MCF 10A (cell line): ENCODE data around the gene PTF1A. TPM values are rescaled to one million over a fixed set of nuclear protein-coding genes. Genes with fewer than 3 reads are reported as not detected.

Experiments used
- BruUV-seq: library from RNA; stranded (reverse); fragments of 400-500 nt; replicated peaks from 2 replicates; lab custom pipeline; 2021; lab: Mats Ljungman, UMichigan
- CTCF ChIA-PET: fragments of 300-600 bp; sonication (Branson Sonifier 250); formaldehyde crosslinking; extraction: SDS; loops from one replicate; lab custom pipeline; 2021; ENCODE audit warnings: antibody characterized with exemption, inconsistent platforms; lab: Yijun Ruan, JAX
- POLR2A ChIA-PET: fragments of 300-600, 350-650 bp; sonication (Branson Sonifier 250); formaldehyde crosslinking; extraction: SDS; loops from one replicate; lab custom pipeline; 2020; ENCODE audit warnings: antibody characterized with exemption, inconsistent platforms; lab: Yijun Ruan, JAX
- DNase-seq: peaks from one replicate; pipeline ENCODE4 v3.0.0-alpha.2; 2018; ENCODE audit not compliant: unreplicated experiment
- H3K27ac Mint-ChIP-seq: one replicate; pipeline ENCODE4 v1.8.0; 2022; ENCODE audit warnings: mild to moderate bottlenecking, low read depth, mixed read lengths; ENCODE audit not compliant: unreplicated experiment
- H3K27me3 Mint-ChIP-seq: one replicate; pipeline ENCODE4 v1.8.0; 2022; ENCODE audit warnings: mixed read lengths; ENCODE audit not compliant: insufficient read depth, unreplicated experiment
- H3K36me3 Mint-ChIP-seq: one replicate; pipeline ENCODE4 v1.8.0; 2022; ENCODE audit warnings: mild to moderate bottlenecking, moderate library complexity, mixed read lengths; ENCODE audit not compliant: insufficient read depth, unreplicated experiment
- H3K4me1 Mint-ChIP-seq: one replicate; pipeline ENCODE4 v1.8.0; 2022; ENCODE audit warnings: mixed read lengths; ENCODE audit not compliant: insufficient read depth, unreplicated experiment
- H3K4me3 Mint-ChIP-seq: one replicate; pipeline ENCODE4 v1.8.0; 2022; ENCODE audit warnings: mild to moderate bottlenecking, moderate library complexity, mixed read lengths; ENCODE audit not compliant: unreplicated experiment
- H3K9me3 Mint-ChIP-seq: one replicate; pipeline ENCODE4 v1.8.0; 2022; ENCODE audit warnings: mixed read lengths; ENCODE audit not compliant: unreplicated experiment
- CTCF ChIP-seq: fragments of 200-600 bp; IDR thresholded peaks from one replicate; pipeline ENCODE4 v1.8.0; 2022; ENCODE audit warnings: antibody characterized with exemption, mild to moderate bottlenecking; ENCODE audit not compliant: unreplicated experiment
- intact Hi-C: fragments of 100-400 bp; cut with micrococcal nuclease; formaldehyde crosslinking; loops from 2 replicates; pipeline ENCODE4 v1.14.1; 2022
- total RNA-seq: library from RNA; stranded (reverse); gene quantifications from 2 replicates; pipeline ENCODE4 v1.2.3, GENCODE V29; 2022

Gene PTF1A
- total RNA-seq, 1 experiment from 2014 or later = not detected

- intact Hi-C loops = loop anchor here (2.0 to 10.0 kb wide), 7 partner anchors 134 to 1396 kb away; no protein-coding TSS in a partner anchor
- no peaks in the 10 kb centered on the region for H3K9me3 Mint-ChIP-seq
- H3K27ac Mint-ChIP-seq = no peak overlapping the region
- no peaks in the 10 kb centered on the region for H3K36me3 Mint-ChIP-seq
- H3K4me3 Mint-ChIP-seq = no peak overlapping the region
- CTCF ChIA-PET = interaction anchor here (0.5 to 9.7 kb wide), 61 partner anchors 9 to 1398 kb away, joined by 3 to 141 read pairs (median 4); no protein-coding TSS in a partner anchor
- H3K27me3 Mint-ChIP-seq = peaks cover 55% of the 10 kb centered on the region
- DNase-seq = peak; percentile 71
- POLR2A ChIA-PET = interaction anchor here (0.7 to 0.8 kb wide), 2 partner anchors 23 to 400 kb away, joined by 3 to 5 read pairs; no protein-coding TSS in a partner anchor
- no TSS peak for BruUV-seq
- H3K4me1 Mint-ChIP-seq = peaks cover 17% of the 10 kb centered on the region
- TF ChIP-seq CTCF = peak; percentile 73
Measured at GRCh38 chr10:23158370-23158769, 33.7 kb upstream of the PTF1A start.

- Mint-ChIP-seq H3K27me3 (peaks cover 38% of the 10 kb centered on the region), H3K9me3 (no peaks in the 10 kb centered on the region), H3K36me3 (no peaks in the 10 kb centered on the region), H3K4me3 (no peak overlapping the region), H3K27ac (no peak overlapping the region), H3K4me1 (no peaks in the 10 kb centered on the region)
- ChIA-PET POLR2A (no interaction called here), CTCF (no interaction called here)
- no TSS peak for BruUV-seq
- DNase-seq = peak; percentile 36
- intact Hi-C loops = no loop called here
- no peak for TF ChIP-seq CTCF
Measured at GRCh38 chr10:23171232-23171876, 20.8 kb upstream of the PTF1A start.

- CTCF ChIA-PET = interaction anchor here (0.6 to 0.7 kb wide), 2 partner anchors 14 to 104 kb away, joined by 3 read pairs; no protein-coding TSS in a partner anchor
Measured at GRCh38 chr10:23172429-23173213, 19.5 kb upstream of the PTF1A start.

More at GRCh38 chr10:23172429-23173213, 19.5 kb upstream of the PTF1A start:
- H3K27me3 Mint-ChIP-seq = peaks cover 46% of the 10 kb centered on the region
- no peak overlapping the region for H3K4me3 Mint-ChIP-seq
- no peak for TF ChIP-seq CTCF
- H3K36me3 Mint-ChIP-seq = no peaks in the 10 kb centered on the region
- DNase-seq = no peak
- no peak overlapping the region for H3K27ac Mint-ChIP-seq
- BruUV-seq = no TSS peak
- H3K4me1 Mint-ChIP-seq = no peaks in the 10 kb centered on the region
- POLR2A ChIA-PET = no interaction called here
- no peaks in the 10 kb centered on the region for H3K9me3 Mint-ChIP-seq
- intact Hi-C loops = no loop called here
